GM12872 (cell line): ENCODE results near the gene MMP28.

Experiments used
- TF ChIP-seq, protein P1 (sequence below): IDR thresholded peaks from 3 replicates; pipeline ENCODE4 v1.5.1; 2011; ENCODE audit warnings: low read depth, mild to moderate bottlenecking, low read length, moderate library complexity; ENCODE audit not compliant: insufficient read depth

MMP28 gene

DNA sequence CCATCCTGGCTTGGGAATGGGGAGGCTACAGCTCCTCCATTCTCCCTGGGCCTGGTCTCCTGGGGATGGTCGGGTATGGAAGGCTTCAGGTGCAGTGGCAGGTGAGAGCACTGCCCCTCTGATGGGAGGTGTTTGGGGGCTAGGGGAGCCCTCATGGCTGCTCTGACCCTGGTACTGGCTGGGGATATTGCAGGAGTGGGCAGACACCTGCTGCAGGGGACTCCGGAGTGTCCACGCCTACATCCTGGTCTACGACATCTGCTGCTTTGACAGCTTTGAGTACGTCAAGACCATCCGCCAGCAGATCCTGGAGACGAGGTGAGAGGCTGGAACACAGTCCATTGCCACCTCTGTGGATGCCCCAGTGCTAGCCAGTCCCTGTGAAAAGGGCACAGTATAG lies 55.2 kb downstream of the MMP28 start:
- TF ChIP-seq, protein P1, sequence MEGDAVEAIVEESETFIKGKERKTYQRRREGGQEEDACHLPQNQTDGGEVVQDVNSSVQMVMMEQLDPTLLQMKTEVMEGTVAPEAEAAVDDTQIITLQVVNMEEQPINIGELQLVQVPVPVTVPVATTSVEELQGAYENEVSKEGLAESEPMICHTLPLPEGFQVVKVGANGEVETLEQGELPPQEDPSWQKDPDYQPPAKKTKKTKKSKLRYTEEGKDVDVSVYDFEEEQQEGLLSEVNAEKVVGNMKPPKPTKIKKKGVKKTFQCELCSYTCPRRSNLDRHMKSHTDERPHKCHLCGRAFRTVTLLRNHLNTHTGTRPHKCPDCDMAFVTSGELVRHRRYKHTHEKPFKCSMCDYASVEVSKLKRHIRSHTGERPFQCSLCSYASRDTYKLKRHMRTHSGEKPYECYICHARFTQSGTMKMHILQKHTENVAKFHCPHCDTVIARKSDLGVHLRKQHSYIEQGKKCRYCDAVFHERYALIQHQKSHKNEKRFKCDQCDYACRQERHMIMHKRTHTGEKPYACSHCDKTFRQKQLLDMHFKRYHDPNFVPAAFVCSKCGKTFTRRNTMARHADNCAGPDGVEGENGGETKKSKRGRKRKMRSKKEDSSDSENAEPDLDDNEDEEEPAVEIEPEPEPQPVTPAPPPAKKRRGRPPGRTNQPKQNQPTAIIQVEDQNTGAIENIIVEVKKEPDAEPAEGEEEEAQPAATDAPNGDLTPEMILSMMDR: no peak

DNA sequence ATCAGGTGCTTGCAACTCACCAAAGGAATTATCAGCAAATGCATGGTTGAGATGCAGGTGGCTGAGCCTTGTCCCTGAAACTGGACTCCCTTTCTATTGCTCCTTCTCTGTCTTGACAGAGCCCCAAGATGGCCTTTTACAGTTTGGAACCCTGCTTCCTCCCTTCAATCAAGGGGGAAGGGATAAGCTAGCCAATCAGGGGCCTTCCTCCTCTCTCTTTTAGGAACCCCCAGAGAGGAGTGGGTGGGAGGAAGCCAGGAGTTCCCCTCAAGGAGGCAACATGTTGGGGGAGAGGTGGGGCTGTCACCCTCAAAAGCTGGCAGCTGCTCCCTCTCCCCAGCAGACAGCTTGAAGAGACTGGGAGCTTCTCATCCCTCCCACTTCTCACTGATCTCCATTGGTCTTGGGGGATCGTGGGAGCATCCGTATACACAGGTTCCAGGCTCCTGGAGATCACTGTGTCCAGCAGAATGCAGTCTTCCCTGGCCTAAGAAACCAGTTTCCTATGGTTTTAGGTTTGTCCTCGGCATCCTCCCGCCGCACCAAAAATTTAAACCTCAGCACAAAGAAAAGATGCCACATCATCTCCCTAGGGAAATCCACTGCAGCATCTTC lies 56.8 kb downstream of the MMP28 start:
- TF ChIP-seq, protein P1: no peak

DNA sequence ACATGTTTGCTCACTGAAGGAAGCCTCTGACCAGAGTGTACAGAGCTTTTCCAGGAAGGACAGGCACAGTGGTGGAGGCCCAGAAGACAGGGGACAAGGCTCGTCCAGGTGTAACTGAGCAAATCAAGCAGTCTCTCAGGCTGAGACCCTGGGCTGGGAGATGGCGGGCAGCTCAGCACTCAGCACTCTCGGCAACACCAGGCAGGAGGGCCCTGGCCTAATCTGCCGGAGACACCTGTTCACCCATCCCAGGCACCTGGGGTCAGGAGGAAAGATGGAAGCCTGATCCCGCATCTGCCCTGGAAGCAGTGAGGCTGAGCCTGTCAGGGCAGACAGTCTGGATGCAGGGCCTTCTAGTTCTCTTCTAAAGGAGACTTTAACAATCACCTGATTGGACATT lies 59.2 kb downstream of the MMP28 start:
- TF ChIP-seq, protein P1: no peak

DNA sequence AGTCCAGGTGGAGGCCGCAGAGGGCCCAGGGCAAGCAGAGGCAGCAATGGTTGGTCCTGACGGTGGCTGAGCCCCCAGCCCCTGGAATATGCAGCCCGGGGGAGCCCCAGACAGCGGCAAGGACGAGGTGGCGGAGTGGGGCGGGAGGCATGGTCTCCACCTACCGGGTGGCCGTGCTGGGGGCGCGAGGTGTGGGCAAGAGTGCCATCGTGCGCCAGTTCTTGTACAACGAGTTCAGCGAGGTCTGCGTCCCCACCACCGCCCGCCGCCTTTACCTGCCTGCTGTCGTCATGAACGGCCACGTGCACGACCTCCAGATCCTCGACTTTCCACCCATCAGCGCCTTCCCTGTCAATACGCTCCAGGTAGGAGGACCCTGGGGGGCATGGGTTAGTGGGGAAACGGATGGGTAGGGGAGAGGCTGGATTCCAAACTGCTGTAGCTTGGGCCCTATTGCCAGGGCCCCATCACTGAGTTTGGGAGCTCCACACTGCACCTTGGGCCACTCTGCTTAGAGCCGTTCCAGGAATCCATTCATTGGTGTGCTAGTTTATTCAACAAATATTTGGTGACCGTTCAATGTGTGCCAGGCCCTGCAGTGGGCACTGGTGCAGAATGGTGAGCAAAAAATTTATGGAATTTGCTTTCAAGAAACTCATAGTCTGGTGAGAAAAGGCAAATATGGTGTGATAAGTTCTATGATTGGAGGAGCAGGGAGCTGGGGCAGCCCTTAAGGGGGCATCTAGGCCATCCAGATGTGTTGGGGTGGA lies 60.2 kb downstream of the MMP28 start:
- TF ChIP-seq, protein P1: no peak

DNA sequence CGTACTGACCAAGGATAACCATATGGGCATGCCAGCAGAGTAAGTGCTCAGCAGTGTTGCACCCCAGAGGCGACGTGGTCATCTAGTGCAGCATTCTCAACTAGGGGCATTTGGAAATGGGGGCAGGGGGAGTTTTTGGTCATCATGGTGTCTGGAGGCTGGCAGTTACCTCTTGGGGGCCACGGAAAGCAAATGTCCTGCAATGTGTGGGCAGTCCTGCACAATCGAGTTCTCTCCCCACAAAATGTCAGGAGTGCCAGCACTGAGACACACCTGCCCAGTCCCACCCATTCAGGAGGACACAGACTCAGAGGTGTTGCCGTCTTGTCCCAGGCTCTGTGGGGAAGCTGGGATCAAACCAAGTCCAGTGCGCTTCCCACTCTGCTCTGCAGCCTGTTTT lies 61.0 kb downstream of the MMP28 start:
- TF ChIP-seq, protein P1: no peak

DNA sequence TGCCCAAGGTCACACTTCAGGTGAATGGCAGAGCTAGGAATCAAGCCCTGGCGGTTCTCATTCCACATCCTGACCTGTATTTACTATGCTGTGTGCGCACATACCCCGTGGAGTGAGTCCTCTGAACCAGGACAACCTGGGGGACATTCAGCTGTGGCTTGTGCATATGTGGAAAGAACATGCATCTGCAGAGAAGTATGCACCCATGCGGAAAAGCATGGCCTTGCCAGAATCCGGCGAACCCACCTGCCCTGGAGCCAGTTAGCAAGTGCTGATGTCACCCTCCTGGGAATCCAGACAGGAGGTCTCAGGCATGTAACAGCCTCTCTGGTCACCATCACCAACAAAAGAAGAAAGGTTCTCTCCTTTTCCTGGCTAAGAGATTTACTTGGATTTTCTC lies 62.1 kb downstream of the MMP28 start:
- TF ChIP-seq, protein P1: no peak

DNA sequence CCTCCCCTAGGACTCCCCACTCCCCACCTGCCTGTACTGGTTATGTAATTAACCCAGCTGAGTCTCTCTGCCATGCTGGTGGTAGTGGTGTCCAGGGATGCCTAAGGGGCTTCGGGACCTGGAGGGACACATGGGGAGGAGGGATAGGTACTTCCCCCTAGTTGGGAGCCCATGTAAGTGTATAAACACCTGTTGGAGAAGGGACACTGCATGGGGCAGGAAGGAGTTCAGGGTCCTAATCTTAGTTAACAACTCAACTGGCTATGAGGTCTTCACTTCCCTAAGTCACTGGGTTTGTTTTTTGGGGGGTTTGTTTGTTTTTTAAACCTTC lies 62.7 kb downstream of the MMP28 start:
- TF ChIP-seq, protein P1: no peak
